Measurements from ENCODE around the gene TBC1D24. TPM values are rescaled to one million over a fixed set of nuclear protein-coding genes. Genes with fewer than 3 reads are reported as not detected.

Gene TBC1D24
- total and polyA plus RNA-seq, 9 of the 15 experiments (the other 6 are each of a cell fraction or from before 2014, with no cell fraction given) = 1.7 to 22.6 (median 7.2) TPM

DNA sequence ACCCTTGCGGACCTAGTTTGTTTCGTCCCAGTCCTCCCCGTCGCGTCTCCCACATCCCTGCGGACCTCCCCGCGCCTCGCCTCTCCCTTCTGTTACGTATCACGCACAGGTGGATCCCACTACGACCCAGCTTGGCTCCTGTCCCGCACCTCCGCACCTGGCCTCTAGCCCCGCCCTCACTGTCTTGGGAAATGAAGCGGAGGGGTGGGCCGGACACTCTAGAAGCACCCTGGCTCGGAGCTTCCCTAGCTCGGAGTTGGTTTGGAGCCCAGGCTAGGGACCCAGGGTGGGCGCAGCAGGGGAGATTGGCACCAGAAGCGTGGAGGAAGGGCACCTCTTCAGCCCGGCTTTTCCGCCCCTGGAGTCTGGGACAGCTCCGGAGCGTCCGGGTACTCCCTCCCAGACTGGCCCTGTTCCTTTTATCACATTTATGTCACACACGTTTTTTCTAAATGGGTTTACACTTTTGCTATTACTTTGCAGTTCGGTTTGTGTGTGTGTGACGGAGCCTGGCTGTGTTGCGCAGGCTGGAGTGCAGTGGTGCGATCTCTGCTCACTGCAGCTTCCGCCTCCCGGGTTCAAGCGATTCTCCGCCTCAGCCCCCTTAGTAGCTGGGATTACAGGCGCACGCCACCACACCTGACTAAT lies 57.7 kb downstream of the TBC1D24 start (continued):
- TF ChIP-seq, protein P1, sequence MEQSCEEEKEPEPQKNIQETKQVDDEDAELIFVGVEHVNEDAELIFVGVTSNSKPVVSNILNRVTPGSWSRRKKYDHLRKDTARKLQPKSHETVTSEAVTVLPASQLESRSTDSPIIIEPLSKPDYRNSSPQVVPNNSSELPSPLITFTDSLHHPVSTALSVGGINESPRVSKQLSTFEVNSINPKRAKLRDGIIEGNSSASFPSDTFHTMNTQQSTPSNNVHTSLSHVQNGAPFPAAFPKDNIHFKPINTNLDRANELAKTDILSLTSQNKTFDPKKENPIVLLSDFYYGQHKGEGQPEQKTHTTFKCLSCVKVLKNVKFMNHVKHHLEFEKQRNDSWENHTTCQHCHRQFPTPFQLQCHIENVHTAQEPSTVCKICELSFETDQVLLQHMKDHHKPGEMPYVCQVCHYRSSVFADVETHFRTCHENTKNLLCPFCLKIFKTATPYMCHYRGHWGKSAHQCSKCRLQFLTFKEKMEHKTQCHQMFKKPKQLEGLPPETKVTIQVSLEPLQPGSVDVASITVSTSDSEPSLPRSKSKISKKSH (CRISPR knock-in tag; IDR thresholded peaks at IDR 0.05) = no peak
- TF ChIP-seq ZNF79 (CRISPR knock-in tag; IDR thresholded peaks at IDR 0.05; ENCODE audit: low read depth) (no peak), HDAC1 (IDR thresholded peaks at IDR 0.05) (peak in 1 of 2 experiments; percentile 12; a peak in 1 of 4 replicates), PYGO2 (tag; IDR thresholded peaks at IDR 0.05) (no peak), PHF8 (IDR thresholded peaks at IDR 0.05; ENCODE audit: borderline replicate concordance, low read length) (peak; percentile 33; the same call in 1 of the 2 replicates), RAD21 (CRISPR knock-in tag; conservative IDR thresholded peaks at IDR 0.05 in 1 of 2, IDR thresholded peaks at IDR 0.05 in 1 of 2) (no peak), ZNF589 (CRISPR knock-in tag; IDR thresholded peaks at IDR 0.05; ENCODE audit: low read depth) (no peak), ZNF766 (CRISPR knock-in tag; conservative IDR thresholded peaks at IDR 0.05) (no peak), YY1 (IDR thresholded peaks at IDR 0.05; ENCODE audit: borderline replicate concordance in 1 of 3, control insufficient read depth in 1 of 3, extremely low read depth in 1 of 3, insufficient read depth in 3 of 3, insufficient read length in 1 of 3, insufficient replicate concordance in 2 of 3, low read depth in 1 of 3, low read length in 2 of 3) (no peak), NCOR1 (IDR thresholded peaks at IDR 0.05) (no peak), CBX3 (IDR thresholded peaks at IDR 0.05; ENCODE audit: borderline replicate concordance in 1 of 2, low read length in 2 of 2) (no peak), NBN (IDR thresholded peaks at IDR 0.05; ENCODE audit: low read depth) (no peak), FOXK2 (conservative IDR thresholded peaks at IDR 0.05 in 1 of 2, IDR thresholded peaks at IDR 0.05 in 1 of 2; ENCODE audit: low read depth in 2 of 2) (no peak)
- TF ChIP-seq, protein P2, sequence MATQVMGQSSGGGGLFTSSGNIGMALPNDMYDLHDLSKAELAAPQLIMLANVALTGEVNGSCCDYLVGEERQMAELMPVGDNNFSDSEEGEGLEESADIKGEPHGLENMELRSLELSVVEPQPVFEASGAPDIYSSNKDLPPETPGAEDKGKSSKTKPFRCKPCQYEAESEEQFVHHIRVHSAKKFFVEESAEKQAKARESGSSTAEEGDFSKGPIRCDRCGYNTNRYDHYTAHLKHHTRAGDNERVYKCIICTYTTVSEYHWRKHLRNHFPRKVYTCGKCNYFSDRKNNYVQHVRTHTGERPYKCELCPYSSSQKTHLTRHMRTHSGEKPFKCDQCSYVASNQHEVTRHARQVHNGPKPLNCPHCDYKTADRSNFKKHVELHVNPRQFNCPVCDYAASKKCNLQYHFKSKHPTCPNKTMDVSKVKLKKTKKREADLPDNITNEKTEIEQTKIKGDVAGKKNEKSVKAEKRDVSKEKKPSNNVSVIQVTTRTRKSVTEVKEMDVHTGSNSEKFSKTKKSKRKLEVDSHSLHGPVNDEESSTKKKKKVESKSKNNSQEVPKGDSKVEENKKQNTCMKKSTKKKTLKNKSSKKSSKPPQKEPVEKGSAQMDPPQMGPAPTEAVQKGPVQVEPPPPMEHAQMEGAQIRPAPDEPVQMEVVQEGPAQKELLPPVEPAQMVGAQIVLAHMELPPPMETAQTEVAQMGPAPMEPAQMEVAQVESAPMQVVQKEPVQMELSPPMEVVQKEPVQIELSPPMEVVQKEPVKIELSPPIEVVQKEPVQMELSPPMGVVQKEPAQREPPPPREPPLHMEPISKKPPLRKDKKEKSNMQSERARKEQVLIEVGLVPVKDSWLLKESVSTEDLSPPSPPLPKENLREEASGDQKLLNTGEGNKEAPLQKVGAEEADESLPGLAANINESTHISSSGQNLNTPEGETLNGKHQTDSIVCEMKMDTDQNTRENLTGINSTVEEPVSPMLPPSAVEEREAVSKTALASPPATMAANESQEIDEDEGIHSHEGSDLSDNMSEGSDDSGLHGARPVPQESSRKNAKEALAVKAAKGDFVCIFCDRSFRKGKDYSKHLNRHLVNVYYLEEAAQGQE (IDR thresholded peaks at IDR 0.05; ENCODE audit: borderline replicate concordance) = no peak
- TF ChIP-seq, protein P2 (CRISPR knock-in tag; IDR thresholded peaks at IDR 0.05; ENCODE audit: low read depth) = no peak
- TF ChIP-seq, protein P3, sequence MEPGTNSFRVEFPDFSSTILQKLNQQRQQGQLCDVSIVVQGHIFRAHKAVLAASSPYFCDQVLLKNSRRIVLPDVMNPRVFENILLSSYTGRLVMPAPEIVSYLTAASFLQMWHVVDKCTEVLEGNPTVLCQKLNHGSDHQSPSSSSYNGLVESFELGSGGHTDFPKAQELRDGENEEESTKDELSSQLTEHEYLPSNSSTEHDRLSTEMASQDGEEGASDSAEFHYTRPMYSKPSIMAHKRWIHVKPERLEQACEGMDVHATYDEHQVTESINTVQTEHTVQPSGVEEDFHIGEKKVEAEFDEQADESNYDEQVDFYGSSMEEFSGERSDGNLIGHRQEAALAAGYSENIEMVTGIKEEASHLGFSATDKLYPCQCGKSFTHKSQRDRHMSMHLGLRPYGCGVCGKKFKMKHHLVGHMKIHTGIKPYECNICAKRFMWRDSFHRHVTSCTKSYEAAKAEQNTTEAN (CRISPR knock-in tag; IDR thresholded peaks at IDR 0.05) = no peak
